ENCODE measurements around the gene MAPKAP1.
"Not testable (repeated sequence)": the region's sequence is repeated elsewhere in the genome, so short reads cannot be mapped to it uniquely, and the experiment has no call there.

MAPKAP1 gene

GRCh38 chr9:125580701-125581286 lies 126.2 kb downstream of the MAPKAP1 start:
- Histone ChIP-seq H3K27ac (ENCODE audit: low read depth, low read length, poor library complexity, severe bottlenecking) (no peak overlapping the region), H3K27me3 (ENCODE audit: insufficient read depth, low read length) (no peaks in the 10 kb centered on the region), H3K36me3 (ENCODE audit: insufficient read depth, low read length) (peaks cover 14% of the 10 kb centered on the region)

GRCh38 chr9:125579030-125579932 lies 127.7 kb downstream of the MAPKAP1 start:
- no peak overlapping the region for H3K4me3 ChIP-seq (ENCODE audit: low read depth, low read length, poor library complexity, severe bottlenecking)
- no peaks in the 10 kb centered on the region for H3K9me2 ChIP-seq (ENCODE audit: low read depth, low read length)
- H3K79me2 ChIP-seq (ENCODE audit: insufficient read depth, low read length): no peaks in the 10 kb centered on the region
- peaks cover 14% of the 10 kb centered on the region for H3K36me3 ChIP-seq (ENCODE audit: insufficient read depth, low read length)
- H3F3A ChIP-seq (ENCODE audit: insufficient read depth, low read length): no peaks in the 10 kb centered on the region
- no peaks in the 10 kb centered on the region for H4K20me1 ChIP-seq (ENCODE audit: insufficient read depth, low read length)
- no peak overlapping the region for H2AFZ ChIP-seq (ENCODE audit: low read length)
- no peak overlapping the region for H3K4me2 ChIP-seq (ENCODE audit: low read length)
- H3K9ac ChIP-seq (ENCODE audit: low read length): no peak overlapping the region
- no peaks in the 10 kb centered on the region for H3K27me3 ChIP-seq (ENCODE audit: insufficient read depth, low read length)
- H3K9me3 ChIP-seq (ENCODE audit: low read length): no peaks in the 10 kb centered on the region
- TF ChIP-seq EZH2 (IDR thresholded peaks at IDR 0.05; ENCODE audit: borderline replicate concordance, low read length) (no peak), CTCF (IDR thresholded peaks at IDR 0.05; ENCODE audit: low read length) (no peak)
- H3K4me1 ChIP-seq (ENCODE audit: insufficient read depth, low read length, severe bottlenecking): no peaks in the 10 kb centered on the region
- H3K27ac ChIP-seq (ENCODE audit: low read depth, low read length, poor library complexity, severe bottlenecking): no peak overlapping the region

More at GRCh38 chr9:125580701-125581286, 126.2 kb downstream of the MAPKAP1 start:
- Histone ChIP-seq H2AFZ (ENCODE audit: low read length) (no peak overlapping the region), H3K9ac (ENCODE audit: low read length) (no peak overlapping the region), H3K4me1 (ENCODE audit: insufficient read depth, low read length, severe bottlenecking) (no peaks in the 10 kb centered on the region), H3K79me2 (ENCODE audit: insufficient read depth, low read length) (no peaks in the 10 kb centered on the region), H3K9me3 (ENCODE audit: low read length) (no peaks in the 10 kb centered on the region), H3K4me3 (ENCODE audit: low read depth, low read length, poor library complexity, severe bottlenecking) (no peak overlapping the region), H4K20me1 (ENCODE audit: insufficient read depth, low read length) (no peaks in the 10 kb centered on the region), H3F3A (ENCODE audit: insufficient read depth, low read length) (no peaks in the 10 kb centered on the region), H3K4me2 (ENCODE audit: low read length) (no peak overlapping the region), H3K9me2 (ENCODE audit: low read depth, low read length) (no peaks in the 10 kb centered on the region)
- TF ChIP-seq CTCF (IDR thresholded peaks at IDR 0.05; ENCODE audit: low read length) (no peak), EZH2 (IDR thresholded peaks at IDR 0.05; ENCODE audit: borderline replicate concordance, low read length) (no peak)

- Histone ChIP-seq H3K79me2 (ENCODE audit: insufficient read depth, low read length) (no peaks in the 10 kb centered on the region), H3K4me1 (ENCODE audit: insufficient read depth, low read length, severe bottlenecking) (no peaks in the 10 kb centered on the region), H3K27ac (ENCODE audit: low read depth, low read length, poor library complexity, severe bottlenecking) (no peak overlapping the region), H3F3A (ENCODE audit: insufficient read depth, low read length) (no peaks in the 10 kb centered on the region), H3K27me3 (ENCODE audit: insufficient read depth, low read length) (no peaks in the 10 kb centered on the region), H3K9ac (ENCODE audit: low read length) (no peak overlapping the region), H4K20me1 (ENCODE audit: insufficient read depth, low read length) (no peaks in the 10 kb centered on the region), H3K4me3 (ENCODE audit: low read depth, low read length, poor library complexity, severe bottlenecking) (no peak overlapping the region), H3K36me3 (ENCODE audit: insufficient read depth, low read length) (peaks cover 18% of the 10 kb centered on the region; the same call in 1 of the 2 replicates), H3K9me2 (ENCODE audit: low read depth, low read length) (no peaks in the 10 kb centered on the region), H2AFZ (ENCODE audit: low read length) (no peak overlapping the region), H3K4me2 (ENCODE audit: low read length) (no peak overlapping the region), H3K9me3 (ENCODE audit: low read length) (peaks cover 5% of the 10 kb centered on the region; the same call in 1 of the 2 replicates)
- TF ChIP-seq CTCF (IDR thresholded peaks at IDR 0.05; ENCODE audit: low read length) (no peak), EZH2 (IDR thresholded peaks at IDR 0.05; ENCODE audit: borderline replicate concordance, low read length) (no peak)
These were observed 132.7 kb downstream of the MAPKAP1 start for GRCh38 chr9:125574126-125574877.

- not testable (repeated sequence) for H3K9ac ChIP-seq (ENCODE audit: low read length); H4K20me1 ChIP-seq (ENCODE audit: insufficient read depth, low read length); H3F3A ChIP-seq (ENCODE audit: insufficient read depth, low read length); H3K27ac ChIP-seq (ENCODE audit: low read depth, low read length, poor library complexity, severe bottlenecking); H3K9me3 ChIP-seq (ENCODE audit: low read length); H3K79me2 ChIP-seq (ENCODE audit: insufficient read depth, low read length); H3K4me3 ChIP-seq (ENCODE audit: low read depth, low read length, poor library complexity, severe bottlenecking); H3K27me3 ChIP-seq (ENCODE audit: insufficient read depth, low read length); H3K4me2 ChIP-seq (ENCODE audit: low read length); H3K4me1 ChIP-seq (ENCODE audit: insufficient read depth, low read length, severe bottlenecking); H2AFZ ChIP-seq (ENCODE audit: low read length); H3K9me2 ChIP-seq (ENCODE audit: low read depth, low read length)
- H3K36me3 ChIP-seq (ENCODE audit: insufficient read depth, low read length): peaks cover 18% of the 10 kb centered on the region; the same call in 1 of the 2 replicates
These were observed 134.5 kb downstream of the MAPKAP1 start for GRCh38 chr9:125572461-125572860.

- not testable (repeated sequence) for H3F3A ChIP-seq (ENCODE audit: insufficient read depth, low read length); H3K4me3 ChIP-seq (ENCODE audit: low read depth, low read length, poor library complexity, severe bottlenecking); H3K9me3 ChIP-seq (ENCODE audit: low read length); H2AFZ ChIP-seq (ENCODE audit: low read length); H3K79me2 ChIP-seq (ENCODE audit: insufficient read depth, low read length); H3K27me3 ChIP-seq (ENCODE audit: insufficient read depth, low read length); H3K27ac ChIP-seq (ENCODE audit: low read depth, low read length, poor library complexity, severe bottlenecking); H3K4me2 ChIP-seq (ENCODE audit: low read length); H3K9me2 ChIP-seq (ENCODE audit: low read depth, low read length); H3K9ac ChIP-seq (ENCODE audit: low read length); H3K4me1 ChIP-seq (ENCODE audit: insufficient read depth, low read length, severe bottlenecking); H4K20me1 ChIP-seq (ENCODE audit: insufficient read depth, low read length)
- peaks cover 18% of the 10 kb centered on the region; the same call in 1 of the 2 replicates for H3K36me3 ChIP-seq (ENCODE audit: insufficient read depth, low read length)
These were observed 135.2 kb downstream of the MAPKAP1 start for GRCh38 chr9:125571824-125572223.
